Panc1 (cell line): ENCODE measurements around the gene GLIPR1L2. TPM values are rescaled to one million over a fixed set of nuclear protein-coding genes. Genes with fewer than 3 reads are reported as not detected.
"Not testable (repeated sequence)": the region's sequence is repeated elsewhere in the genome, so short reads cannot be mapped to it uniquely, and the experiment has no call there.

ENCODE experiments used
- ATAC-seq: fragments of 200-7000 bp; cut with Tn5 transposase; 2 replicates; pipeline ENCODE4 v1.9.1; 2020; ENCODE audit warnings: mild to moderate bottlenecking, moderate library complexity
- BruUV-seq: library from RNA; stranded (reverse); fragments of 400-500 nt; replicated peaks from 2 replicates; lab custom pipeline; 2021; lab: Mats Ljungman, UMichigan
- CTCF ChIA-PET: fragments of 300-600 bp; sonication (Branson Sonifier 250); formaldehyde crosslinking; loops from one replicate; lab custom pipeline; 2022; ENCODE audit warnings: antibody characterized with exemption; lab: Charles Lee
- POLR2A ChIA-PET: fragments of 300-600 bp; sonication (Branson Sonifier 250); formaldehyde crosslinking; loops from one replicate; lab custom pipeline; 2022; ENCODE audit warnings: antibody characterized with exemption; lab: Charles Lee
- DNase-seq: peaks from one replicate; pipeline ENCODE4 v3.0.0-alpha.2; 2010; ENCODE audit warnings: low read depth, low spot score
- H3K27ac ChIP-seq: 2 replicates; pipeline ENCODE4 v1.5.1; 2011; ENCODE audit warnings: mild to moderate bottlenecking, low read length, inconsistent platforms
- H3K27me3 ChIP-seq: fragments of 200-500 bp; sonication (Bioruptor generic); 2 replicates; pipeline ENCODE4 v1.6.0; 2014; ENCODE audit warnings: low read length, inconsistent platforms; ENCODE audit not compliant: control insufficient read depth, insufficient read depth
- H3K36me3 ChIP-seq: fragments of 200-500 bp; sonication (Bioruptor generic); 2 replicates; pipeline ENCODE4 v1.5.1; 2014; ENCODE audit warnings: inconsistent platforms, mild to moderate bottlenecking, low read length, moderate library complexity; ENCODE audit not compliant: control insufficient read depth, insufficient read depth
- H3K4me1 ChIP-seq: 2 replicates; pipeline ENCODE4 v1.5.1; 2011; ENCODE audit warnings: inconsistent platforms, mild to moderate bottlenecking, low read length, moderate library complexity; ENCODE audit not compliant: control insufficient read depth, insufficient read depth
- H3K4me3 ChIP-seq, 2 experiments: 2 replicates each; pipeline ENCODE4 v1.5.1; 2011 to 2012; ENCODE audit warnings: low read depth in 2 of 2, low read length in 2 of 2, mild to moderate bottlenecking in 2 of 2, inconsistent platforms in 1 of 2, moderate library complexity in 1 of 2
- H3K9me3 ChIP-seq: fragments of 200-500 bp; sonication (Bioruptor generic); 2 replicates; pipeline ENCODE4 v1.5.1; 2014; ENCODE audit warnings: low read depth, mild to moderate bottlenecking, inconsistent platforms, low read length, moderate library complexity; ENCODE audit not compliant: control insufficient read depth, insufficient read depth
- POLR2AphosphoS5 ChIP-seq: IDR thresholded peaks from 2 replicates; pipeline ENCODE4 v1.6.1; 2012; ENCODE audit warnings: mild to moderate bottlenecking, low read depth, low read length, moderate library complexity
- SIN3A ChIP-seq: IDR thresholded peaks from 2 replicates; pipeline ENCODE4 v1.6.1; 2012; ENCODE audit warnings: low read depth, mild to moderate bottlenecking, low read length, moderate library complexity, borderline replicate concordance; ENCODE audit not compliant: insufficient read depth
- TCF7L2 ChIP-seq: IDR thresholded peaks from 2 replicates; pipeline ENCODE4 v1.6.1; 2011; ENCODE audit warnings: mild to moderate bottlenecking, low read depth, low read length, inconsistent platforms
- in situ Hi-C: cut with HindIII; loops from 2 replicates; pipeline ENCODE4 v1.10.0; 2016; ENCODE audit warnings: low sequenced_read_pairs, low pct_unique_long_range_greater_than_20kb
- intact Hi-C: fragments of 100-400 bp; cut with micrococcal nuclease; formaldehyde crosslinking; loops from one replicate; pipeline ENCODE4 v1.10.0; 2022; ENCODE audit not compliant: unreplicated experiment
- total RNA-seq: library from RNA; stranded (reverse); gene quantifications from one replicate; pipeline ENCODE4 v1.2.1, GENCODE V29; 2021; ENCODE audit not compliant: unreplicated experiment
- TF ChIP-seq, protein P1 (sequence below), 2 experiments: IDR thresholded peaks; 2 replicates each; pipeline ENCODE4 v1.6.1; 2011 to 2012; ENCODE audit warnings: low read depth in 2 of 2, control low read depth in 1 of 2, low read length in 1 of 2, mild to moderate bottlenecking in 1 of 2, moderate library complexity in 1 of 2; ENCODE audit not compliant: insufficient read depth in 1 of 2
- TF ChIP-seq, protein P2 (sequence below): fragments of 450-650 bp; IDR thresholded peaks from 2 replicates; pipeline ENCODE4 v1.5.1; 2017; ENCODE audit warnings: mild to moderate bottlenecking

Gene GLIPR1L2
- total RNA-seq, 1 experiment from 2014 or later: 0.72 TPM

DNA sequence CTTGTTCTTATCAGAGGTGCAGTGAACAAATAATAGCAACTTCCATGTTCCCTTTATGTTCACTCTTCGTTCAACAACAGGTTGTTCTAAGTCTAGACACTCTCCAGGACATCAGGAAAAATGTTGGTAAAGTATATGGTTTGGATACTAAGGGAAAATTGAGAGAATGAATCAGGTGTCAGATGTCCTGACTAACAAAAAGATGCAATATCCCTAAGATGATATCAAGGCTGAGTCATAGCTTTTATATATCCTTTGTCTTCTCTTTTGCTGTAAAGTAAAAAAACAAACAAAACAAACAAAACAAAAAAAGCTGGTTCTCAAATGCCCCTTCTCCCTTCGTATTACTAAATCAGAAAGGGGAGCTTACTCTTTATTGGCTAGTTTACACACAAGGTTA is 45.4 kb upstream of the GLIPR1L2 start:
- intact Hi-C loops (no loop called here), in situ Hi-C loops (no loop called here)
- ChIA-PET POLR2A (no interaction called here), CTCF (no interaction called here)
- Histone ChIP-seq H3K27me3 (no peaks in the 10 kb centered on the region), H3K27ac (no peak overlapping the region), H3K9me3 (no peaks in the 10 kb centered on the region), H3K4me1 (no peaks in the 10 kb centered on the region), H3K36me3 (no peaks in the 10 kb centered on the region), H3K4me3 (no peak overlapping the region)
- ATAC-seq: no peak
- no TSS peak for BruUV-seq
- no peak for DNase-seq
- TF ChIP-seq SIN3A (no peak), POLR2AphosphoS5 (no peak), TCF7L2 (no peak)
- TF ChIP-seq, protein P1, sequence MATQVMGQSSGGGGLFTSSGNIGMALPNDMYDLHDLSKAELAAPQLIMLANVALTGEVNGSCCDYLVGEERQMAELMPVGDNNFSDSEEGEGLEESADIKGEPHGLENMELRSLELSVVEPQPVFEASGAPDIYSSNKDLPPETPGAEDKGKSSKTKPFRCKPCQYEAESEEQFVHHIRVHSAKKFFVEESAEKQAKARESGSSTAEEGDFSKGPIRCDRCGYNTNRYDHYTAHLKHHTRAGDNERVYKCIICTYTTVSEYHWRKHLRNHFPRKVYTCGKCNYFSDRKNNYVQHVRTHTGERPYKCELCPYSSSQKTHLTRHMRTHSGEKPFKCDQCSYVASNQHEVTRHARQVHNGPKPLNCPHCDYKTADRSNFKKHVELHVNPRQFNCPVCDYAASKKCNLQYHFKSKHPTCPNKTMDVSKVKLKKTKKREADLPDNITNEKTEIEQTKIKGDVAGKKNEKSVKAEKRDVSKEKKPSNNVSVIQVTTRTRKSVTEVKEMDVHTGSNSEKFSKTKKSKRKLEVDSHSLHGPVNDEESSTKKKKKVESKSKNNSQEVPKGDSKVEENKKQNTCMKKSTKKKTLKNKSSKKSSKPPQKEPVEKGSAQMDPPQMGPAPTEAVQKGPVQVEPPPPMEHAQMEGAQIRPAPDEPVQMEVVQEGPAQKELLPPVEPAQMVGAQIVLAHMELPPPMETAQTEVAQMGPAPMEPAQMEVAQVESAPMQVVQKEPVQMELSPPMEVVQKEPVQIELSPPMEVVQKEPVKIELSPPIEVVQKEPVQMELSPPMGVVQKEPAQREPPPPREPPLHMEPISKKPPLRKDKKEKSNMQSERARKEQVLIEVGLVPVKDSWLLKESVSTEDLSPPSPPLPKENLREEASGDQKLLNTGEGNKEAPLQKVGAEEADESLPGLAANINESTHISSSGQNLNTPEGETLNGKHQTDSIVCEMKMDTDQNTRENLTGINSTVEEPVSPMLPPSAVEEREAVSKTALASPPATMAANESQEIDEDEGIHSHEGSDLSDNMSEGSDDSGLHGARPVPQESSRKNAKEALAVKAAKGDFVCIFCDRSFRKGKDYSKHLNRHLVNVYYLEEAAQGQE (IDR thresholded peaks at IDR 0.05; ENCODE audit: insufficient read depth in 1 of 2, low read depth in 2 of 2, low read length in 1 of 2): no peak
- TF ChIP-seq, protein P2, sequence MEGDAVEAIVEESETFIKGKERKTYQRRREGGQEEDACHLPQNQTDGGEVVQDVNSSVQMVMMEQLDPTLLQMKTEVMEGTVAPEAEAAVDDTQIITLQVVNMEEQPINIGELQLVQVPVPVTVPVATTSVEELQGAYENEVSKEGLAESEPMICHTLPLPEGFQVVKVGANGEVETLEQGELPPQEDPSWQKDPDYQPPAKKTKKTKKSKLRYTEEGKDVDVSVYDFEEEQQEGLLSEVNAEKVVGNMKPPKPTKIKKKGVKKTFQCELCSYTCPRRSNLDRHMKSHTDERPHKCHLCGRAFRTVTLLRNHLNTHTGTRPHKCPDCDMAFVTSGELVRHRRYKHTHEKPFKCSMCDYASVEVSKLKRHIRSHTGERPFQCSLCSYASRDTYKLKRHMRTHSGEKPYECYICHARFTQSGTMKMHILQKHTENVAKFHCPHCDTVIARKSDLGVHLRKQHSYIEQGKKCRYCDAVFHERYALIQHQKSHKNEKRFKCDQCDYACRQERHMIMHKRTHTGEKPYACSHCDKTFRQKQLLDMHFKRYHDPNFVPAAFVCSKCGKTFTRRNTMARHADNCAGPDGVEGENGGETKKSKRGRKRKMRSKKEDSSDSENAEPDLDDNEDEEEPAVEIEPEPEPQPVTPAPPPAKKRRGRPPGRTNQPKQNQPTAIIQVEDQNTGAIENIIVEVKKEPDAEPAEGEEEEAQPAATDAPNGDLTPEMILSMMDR: no peak

DNA sequence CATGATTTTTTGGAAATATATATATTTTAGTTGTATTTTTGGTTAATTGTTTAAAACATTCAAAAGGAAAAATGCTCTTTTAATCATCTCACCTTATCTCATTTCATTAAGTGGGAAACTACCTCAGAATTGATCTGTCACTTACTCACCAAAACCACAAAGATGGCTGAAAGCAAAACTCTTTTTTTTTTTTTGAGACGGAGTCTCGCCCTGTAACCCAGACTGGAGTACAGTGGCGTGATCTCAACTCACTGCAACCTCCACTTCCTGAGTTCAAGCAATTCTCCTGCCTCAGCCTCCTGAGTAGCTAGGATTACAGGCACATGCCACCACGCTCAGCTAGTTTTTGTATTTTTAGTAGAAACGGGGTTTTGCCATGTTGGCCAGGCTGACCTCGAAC is 44.7 kb upstream of the GLIPR1L2 start:
- DNase-seq, ATAC-seq, POLR2A ChIA-PET, H3K36me3 ChIP-seq, CTCF ChIA-PET, H3K4me1 ChIP-seq, H3K27me3 ChIP-seq, H3K4me3 ChIP-seq, in situ Hi-C loops, H3K9me3 ChIP-seq, BruUV-seq, intact Hi-C loops, H3K27ac ChIP-seq: not testable (repeated sequence)

DNA sequence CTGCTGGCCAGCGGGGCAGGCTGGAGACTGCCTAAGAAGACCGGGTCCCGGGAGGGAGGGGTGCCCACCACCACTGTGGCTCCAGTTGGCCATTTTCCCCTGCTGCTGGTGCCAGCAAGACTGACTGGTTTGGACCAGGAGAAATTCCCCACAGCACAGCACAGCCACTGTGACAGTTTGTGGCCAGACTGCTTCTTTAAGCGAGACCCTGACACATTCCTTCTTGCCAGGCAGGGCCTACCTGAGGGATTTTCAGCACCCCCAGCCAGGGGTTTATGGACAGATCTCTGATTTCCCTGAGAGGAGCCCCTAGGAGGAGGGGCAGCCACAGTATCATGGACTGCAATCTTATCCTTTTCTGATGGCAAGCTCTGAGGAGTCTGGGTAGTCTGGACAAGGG is 40.9 kb upstream of the GLIPR1L2 start:
- in situ Hi-C loops (no loop called here), intact Hi-C loops (no loop called here)
- H3K4me1 ChIP-seq: no peaks in the 10 kb centered on the region
- H3K27me3 ChIP-seq: no peaks in the 10 kb centered on the region
- no peaks in the 10 kb centered on the region for H3K36me3 ChIP-seq
- H3K9me3 ChIP-seq: peaks cover 4% of the 10 kb centered on the region; the same call in 1 of the 2 replicates
- TF ChIP-seq TCF7L2 (no peak), SIN3A (no peak), POLR2AphosphoS5 (no peak)
- TF ChIP-seq, protein P2: no peak
- TF ChIP-seq, protein P1 (IDR thresholded peaks at IDR 0.05; ENCODE audit: insufficient read depth in 1 of 2, low read depth in 2 of 2, low read length in 1 of 2): no peak
- POLR2A ChIA-PET: no interaction called here
- ATAC-seq (no peak), DNase-seq (no peak)
- no TSS peak for BruUV-seq
- no peak overlapping the region for H3K27ac ChIP-seq
- CTCF ChIA-PET: no interaction called here
- no peak overlapping the region for H3K4me3 ChIP-seq
